ENCODE results near the gene KAZN.
A peak's percentile ranks its signal among the peaks of the same experiment; 100 is the strongest.

KAZN gene

DNA sequence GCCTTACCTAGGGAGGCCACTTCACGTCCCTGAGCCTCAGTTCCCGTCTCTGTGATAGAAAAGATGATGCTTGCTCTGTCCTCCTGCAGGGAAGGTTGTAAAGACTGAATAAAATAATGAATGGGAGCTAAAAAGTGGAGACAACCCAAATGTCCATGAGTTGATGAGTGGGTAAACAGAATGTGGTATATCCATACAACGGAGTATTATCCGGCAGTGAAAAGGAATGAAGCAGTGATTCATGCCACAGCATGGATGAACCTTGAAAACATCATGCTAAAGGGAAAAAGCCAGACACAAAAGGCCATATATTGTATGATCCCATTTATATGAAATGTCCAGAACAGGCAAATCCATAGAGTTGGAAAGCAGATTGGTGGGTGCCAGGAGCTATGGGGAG is 77.9 kb downstream of the KAZN start:
- no peak overlapping the region for H3K4me3 Mint-ChIP-seq
- peaks cover 54% of the 10 kb centered on the region for H3K4me1 Mint-ChIP-seq
- peaks cover 22% of the 10 kb centered on the region for H3K9me3 Mint-ChIP-seq
- H3K36me3 Mint-ChIP-seq (ENCODE audit: low read depth) = peaks cover 45% of the 10 kb centered on the region
- no peaks in the 10 kb centered on the region for H3K27me3 Mint-ChIP-seq (ENCODE audit: low read depth, poor library complexity)
- no peak for DNase-seq
- H3K27ac Mint-ChIP-seq = no peak overlapping the region
- TF ChIP-seq, protein P1, sequence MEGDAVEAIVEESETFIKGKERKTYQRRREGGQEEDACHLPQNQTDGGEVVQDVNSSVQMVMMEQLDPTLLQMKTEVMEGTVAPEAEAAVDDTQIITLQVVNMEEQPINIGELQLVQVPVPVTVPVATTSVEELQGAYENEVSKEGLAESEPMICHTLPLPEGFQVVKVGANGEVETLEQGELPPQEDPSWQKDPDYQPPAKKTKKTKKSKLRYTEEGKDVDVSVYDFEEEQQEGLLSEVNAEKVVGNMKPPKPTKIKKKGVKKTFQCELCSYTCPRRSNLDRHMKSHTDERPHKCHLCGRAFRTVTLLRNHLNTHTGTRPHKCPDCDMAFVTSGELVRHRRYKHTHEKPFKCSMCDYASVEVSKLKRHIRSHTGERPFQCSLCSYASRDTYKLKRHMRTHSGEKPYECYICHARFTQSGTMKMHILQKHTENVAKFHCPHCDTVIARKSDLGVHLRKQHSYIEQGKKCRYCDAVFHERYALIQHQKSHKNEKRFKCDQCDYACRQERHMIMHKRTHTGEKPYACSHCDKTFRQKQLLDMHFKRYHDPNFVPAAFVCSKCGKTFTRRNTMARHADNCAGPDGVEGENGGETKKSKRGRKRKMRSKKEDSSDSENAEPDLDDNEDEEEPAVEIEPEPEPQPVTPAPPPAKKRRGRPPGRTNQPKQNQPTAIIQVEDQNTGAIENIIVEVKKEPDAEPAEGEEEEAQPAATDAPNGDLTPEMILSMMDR (IDR thresholded peaks at IDR 0.05) = no peak

DNA sequence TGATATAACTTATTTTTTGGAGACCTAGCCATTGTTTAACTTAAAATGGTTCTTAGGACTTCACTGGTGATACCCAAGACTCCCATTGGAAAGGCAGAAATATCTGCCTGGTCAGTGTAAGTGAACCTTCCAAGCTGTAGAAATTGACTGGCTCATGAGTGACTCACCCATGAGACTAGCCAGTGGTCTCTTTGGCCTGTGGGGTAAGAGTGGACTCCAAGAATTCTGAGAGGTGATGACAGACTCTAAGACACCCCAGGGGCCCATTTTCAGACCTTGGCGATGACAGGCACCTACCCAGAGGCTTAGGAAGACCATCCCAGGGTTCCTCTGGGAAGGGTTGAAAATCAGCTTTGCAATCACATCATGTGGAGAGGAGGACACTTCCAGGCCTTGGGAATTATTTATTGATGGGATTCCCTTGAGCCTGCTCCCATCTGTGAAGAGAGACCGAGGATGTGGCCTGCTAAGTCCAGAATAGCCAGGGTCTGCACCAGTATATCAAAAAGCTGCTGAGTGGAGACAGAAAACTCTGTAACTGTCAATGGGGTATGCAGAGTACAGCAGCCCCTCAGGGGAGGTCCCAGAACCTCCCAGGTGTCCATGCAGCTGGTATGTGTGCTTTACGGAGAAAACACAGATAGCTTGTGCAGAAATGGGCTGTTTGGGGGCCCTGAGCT is 78.9 kb downstream of the KAZN start:
- no peak for DNase-seq
- H3K36me3 Mint-ChIP-seq (ENCODE audit: low read depth) = peaks cover 45% of the 10 kb centered on the region
- H3K27me3 Mint-ChIP-seq (ENCODE audit: low read depth, poor library complexity) = no peaks in the 10 kb centered on the region
- H3K4me1 Mint-ChIP-seq = peaks cover 43% of the 10 kb centered on the region
- peaks cover 22% of the 10 kb centered on the region for H3K9me3 Mint-ChIP-seq
- TF ChIP-seq, protein P1 (IDR thresholded peaks at IDR 0.05) = no peak
- peak overlapping the region; percentile 83 for H3K27ac Mint-ChIP-seq
- no peak overlapping the region for H3K4me3 Mint-ChIP-seq

DNA sequence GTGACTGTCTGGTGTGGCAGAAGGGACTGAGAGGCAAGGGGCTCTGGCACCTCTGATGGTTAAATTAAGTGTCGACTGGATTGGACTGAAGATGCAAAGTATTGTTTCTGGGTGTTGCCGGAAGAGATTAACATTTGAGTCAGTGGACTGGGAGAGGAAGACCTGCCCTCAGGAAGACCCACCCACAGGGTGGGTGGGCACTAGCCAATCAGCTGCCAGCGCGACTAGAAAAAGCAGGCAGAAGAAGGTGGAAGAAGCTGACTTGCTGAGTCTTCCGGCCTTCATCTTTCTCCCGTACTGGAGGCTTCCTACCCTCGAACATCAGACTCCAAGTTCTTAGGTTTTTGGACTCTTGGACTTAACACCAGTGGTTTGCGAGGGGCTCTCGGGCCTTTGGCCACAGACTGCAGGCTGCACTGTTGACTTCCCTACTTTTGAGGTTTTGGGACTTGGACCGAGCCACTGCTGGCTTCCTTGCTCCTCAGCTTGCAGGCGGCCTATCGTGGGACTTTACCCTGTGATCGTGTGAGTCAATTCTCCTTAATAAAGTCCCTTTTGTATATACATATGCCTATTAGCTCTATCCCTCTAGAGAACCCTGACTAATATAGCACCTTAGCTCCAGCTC is 79.6 kb downstream of the KAZN start:
- no peak for DNase-seq

DNA sequence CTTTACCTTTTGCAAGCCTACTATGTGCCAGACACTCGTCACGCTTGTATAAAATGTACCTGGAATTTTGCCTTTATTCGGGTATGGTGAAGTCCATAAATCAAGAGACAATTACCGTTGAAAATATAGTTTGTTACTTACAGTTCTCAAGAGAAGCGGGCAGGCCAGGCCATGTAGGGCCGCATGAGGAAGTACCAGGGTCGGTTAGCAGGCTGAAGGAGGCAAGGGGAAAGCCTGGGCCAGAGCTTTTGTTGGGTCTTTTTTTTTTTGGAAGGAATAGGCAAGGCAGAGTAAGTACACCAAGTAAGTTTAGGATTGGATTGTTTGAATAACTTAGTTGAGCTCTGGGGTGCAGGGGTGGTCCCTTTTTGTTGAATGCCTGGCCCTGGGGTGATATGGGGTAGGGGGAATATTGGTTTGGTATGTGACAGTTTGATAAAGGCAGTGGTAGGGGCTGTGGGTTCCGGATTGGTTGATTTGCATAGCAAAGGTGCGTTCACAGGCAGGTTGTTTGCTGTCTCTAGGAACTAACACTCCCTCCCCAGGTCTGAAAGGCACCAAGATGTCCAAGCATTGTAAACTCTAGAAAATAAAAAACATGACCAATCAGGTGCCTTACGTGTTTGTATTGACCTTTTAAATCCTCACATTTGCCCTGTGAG is 80.7 kb downstream of the KAZN start:
- TF ChIP-seq, protein P1 (IDR thresholded peaks at IDR 0.05) = no peak
- Mint-ChIP-seq H3K4me3 (no peak overlapping the region), H3K27ac (peak overlapping the region; percentile 13), H3K27me3 (ENCODE audit: low read depth, poor library complexity) (no peaks in the 10 kb centered on the region), H3K9me3 (peaks cover 15% of the 10 kb centered on the region), H3K4me1 (peaks cover 56% of the 10 kb centered on the region), H3K36me3 (ENCODE audit: low read depth) (peaks cover 30% of the 10 kb centered on the region)
- DNase-seq = no peak

More for the DNA sequence above, 79.6 kb downstream of the KAZN start:
- peaks cover 19% of the 10 kb centered on the region for H3K9me3 Mint-ChIP-seq
- no peaks in the 10 kb centered on the region for H3K27me3 Mint-ChIP-seq (ENCODE audit: low read depth, poor library complexity)
- peaks cover 40% of the 10 kb centered on the region for H3K36me3 Mint-ChIP-seq (ENCODE audit: low read depth)
- H3K4me3 Mint-ChIP-seq = no peak overlapping the region
- H3K4me1 Mint-ChIP-seq = peaks cover 48% of the 10 kb centered on the region
- TF ChIP-seq, protein P1 (IDR thresholded peaks at IDR 0.05) = no peak
- peak overlapping the region; percentile 80 for H3K27ac Mint-ChIP-seq

DNA sequence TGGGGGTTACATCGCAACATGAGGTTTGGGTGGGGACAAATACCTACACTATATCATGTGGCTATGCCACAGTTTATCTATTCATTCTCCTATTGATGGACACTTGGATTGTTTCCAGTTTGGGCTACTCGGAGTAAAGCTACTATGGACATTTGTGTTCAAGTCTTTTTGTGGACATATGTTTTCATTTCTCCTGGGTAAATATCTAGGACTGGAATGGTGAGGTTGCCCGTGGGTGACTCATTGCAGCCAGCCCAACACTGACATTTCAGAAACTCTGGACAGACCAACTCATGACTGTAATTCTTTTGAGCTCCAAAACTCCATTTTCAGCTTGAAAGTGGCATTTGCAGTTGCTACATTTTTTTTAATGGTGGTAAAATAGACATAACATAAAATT is 82.7 kb downstream of the KAZN start:
- H3K9me3 Mint-ChIP-seq = peaks cover 19% of the 10 kb centered on the region
- DNase-seq = no peak
- H3K4me1 Mint-ChIP-seq = peaks cover 56% of the 10 kb centered on the region
- no peak overlapping the region for H3K4me3 Mint-ChIP-seq
- peaks cover 12% of the 10 kb centered on the region for H3K36me3 Mint-ChIP-seq (ENCODE audit: low read depth)
- H3K27me3 Mint-ChIP-seq (ENCODE audit: low read depth, poor library complexity) = no peaks in the 10 kb centered on the region
- no peak overlapping the region for H3K27ac Mint-ChIP-seq
- TF ChIP-seq, protein P1 (IDR thresholded peaks at IDR 0.05) = no peak

All from nephron progenitor cell (in vitro differentiated cells).